Gastrocnemius medialis (tissue), 4 donors: ENCODE measurements around the gene SYNRG. TPM values are rescaled to one million over a fixed set of nuclear protein-coding genes. Genes with fewer than 3 reads are reported as not detected.

Experiments
- ATAC-seq, 2 donors: fragments of 150-250 bp; one replicate each; pipeline ENCODE4 v1.9.1; 2016
- DNase-seq, 2 donors: peaks; one replicate each; pipeline ENCODE4 v3.0.0-alpha.2; 2019
- H3K27ac ChIP-seq, 4 donors: fragments of 200-600 bp; sonication (generic); 1 replicate in 1 of 4; 2 replicates in 3 of 4; pipeline ENCODE4 v1.5.1; 2016 to 2018; ENCODE audit warnings: mild to moderate bottlenecking in 2 of 4, moderate library complexity in 1 of 4
- H3K27me3 ChIP-seq, 3 donors: fragments of 200-600 bp; sonication (generic) in 2 of 3; 1 replicate in 1 of 3; 2 replicates in 2 of 3; pipeline versions ENCODE4 v1.5.1 to v1.6.0; 2016 to 2019; ENCODE audit warnings: mild to moderate bottlenecking in 1 of 3, moderate library complexity in 1 of 3
- H3K36me3 ChIP-seq, 2 donors: fragments of 200-600 bp; sonication (generic) in 1 of 2; one replicate each; pipeline ENCODE4 v1.5.1; 2017 to 2018
- H3K4me1 ChIP-seq, 2 donors: fragments of 200-600 bp; sonication (generic) in 1 of 2; one replicate each; pipeline ENCODE4 v1.5.1; 2016 to 2017; ENCODE audit warnings: mild to moderate bottlenecking in 2 of 2
- H3K4me3 ChIP-seq, 4 donors: fragments of 200-600 bp; sonication (generic) in 3 of 4; 1 replicate in 1 of 4; 2 replicates in 3 of 4; pipeline ENCODE4 v1.5.1; 2016 to 2019; ENCODE audit warnings: mild to moderate bottlenecking in 2 of 4
- H3K9me3 ChIP-seq, 3 donors: fragments of 200-600 bp; sonication (generic) in 2 of 3; 1 replicate in 1 of 3; 2 replicates in 2 of 3; pipeline ENCODE4 v1.5.1; 2016 to 2019
- POLR2A ChIP-seq, 2 donors: fragments of 450-650 bp; IDR thresholded peaks; one replicate each; pipeline ENCODE4 v1.6.1; 2017; ENCODE audit warnings: antibody characterized with exemption in 2 of 2, mild to moderate bottlenecking in 2 of 2, moderate library complexity in 2 of 2
- in situ Hi-C, 4 donors: fragments of 200-750 bp; cut with MboI; loops; one replicate each; pipeline versions ENCODE4 v1.15.0 to v1.8.0; 2017; ENCODE audit warnings: low sequenced_read_pairs in 4 of 4
- intact Hi-C: fragments of 100-400 bp; cut with DNase I; formaldehyde crosslinking; loops from one replicate; pipeline ENCODE4 v1.15.1; 2023; ENCODE audit warnings: low total_unique reads
- total RNA-seq, 4 donors: library from RNA; depleted of rRNA; stranded (reverse); fragments of >200 nt; gene quantifications; one replicate each; pipeline versions ENCODE4 v1.1.0 to v1.2.3, GENCODE V29; 2016
- TF ChIP-seq, protein P1 (sequence below), 5 experiments: fragments of 450-650 bp in 3 of 5; fragments of 200-600 bp in 2 of 5; sonication (generic) in 2 of 5; IDR thresholded peaks in 4 of 5; conservative IDR thresholded peaks in 1 of 5; 1 replicate in 4 of 5; 2 replicates in 1 of 5; pipeline ENCODE4 v1.5.1; 2016 to 2019; ENCODE audit warnings: antibody characterized with exemption in 5 of 5, mild to moderate bottlenecking in 3 of 5, moderate library complexity in 3 of 5

The SYNRG gene
- total RNA-seq, 4 donors from 2014 or later, result 16.0 to 25.0 (median 21.9) TPM

GRCh38 chr17:37500378-37500777, 108.8 kb downstream of the SYNRG start:
- peaks cover 4 to 6% of the 10 kb centered on the region in 2 donors for H3K4me1 ChIP-seq
- intact Hi-C loops, result no loop called here
- H3K27me3 ChIP-seq, result no peaks in the 10 kb centered on the region
- H3K4me3 ChIP-seq, result no peak overlapping the region
- DNase-seq (no peak), ATAC-seq (no peak)
- no peak overlapping the region for H3K27ac ChIP-seq
- in situ Hi-C loops, result no loop called here
- H3K36me3 ChIP-seq, result no peaks in the 10 kb centered on the region
- no peaks in the 10 kb centered on the region for H3K9me3 ChIP-seq
- TF ChIP-seq, protein P1, sequence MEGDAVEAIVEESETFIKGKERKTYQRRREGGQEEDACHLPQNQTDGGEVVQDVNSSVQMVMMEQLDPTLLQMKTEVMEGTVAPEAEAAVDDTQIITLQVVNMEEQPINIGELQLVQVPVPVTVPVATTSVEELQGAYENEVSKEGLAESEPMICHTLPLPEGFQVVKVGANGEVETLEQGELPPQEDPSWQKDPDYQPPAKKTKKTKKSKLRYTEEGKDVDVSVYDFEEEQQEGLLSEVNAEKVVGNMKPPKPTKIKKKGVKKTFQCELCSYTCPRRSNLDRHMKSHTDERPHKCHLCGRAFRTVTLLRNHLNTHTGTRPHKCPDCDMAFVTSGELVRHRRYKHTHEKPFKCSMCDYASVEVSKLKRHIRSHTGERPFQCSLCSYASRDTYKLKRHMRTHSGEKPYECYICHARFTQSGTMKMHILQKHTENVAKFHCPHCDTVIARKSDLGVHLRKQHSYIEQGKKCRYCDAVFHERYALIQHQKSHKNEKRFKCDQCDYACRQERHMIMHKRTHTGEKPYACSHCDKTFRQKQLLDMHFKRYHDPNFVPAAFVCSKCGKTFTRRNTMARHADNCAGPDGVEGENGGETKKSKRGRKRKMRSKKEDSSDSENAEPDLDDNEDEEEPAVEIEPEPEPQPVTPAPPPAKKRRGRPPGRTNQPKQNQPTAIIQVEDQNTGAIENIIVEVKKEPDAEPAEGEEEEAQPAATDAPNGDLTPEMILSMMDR (IDR thresholded peaks at IDR 0.05 in 4 of 5, conservative IDR thresholded peaks at IDR 0.05 in 1 of 5), result no peak
- TF ChIP-seq POLR2A (IDR thresholded peaks at IDR 0.05), result no peak

DNA sequence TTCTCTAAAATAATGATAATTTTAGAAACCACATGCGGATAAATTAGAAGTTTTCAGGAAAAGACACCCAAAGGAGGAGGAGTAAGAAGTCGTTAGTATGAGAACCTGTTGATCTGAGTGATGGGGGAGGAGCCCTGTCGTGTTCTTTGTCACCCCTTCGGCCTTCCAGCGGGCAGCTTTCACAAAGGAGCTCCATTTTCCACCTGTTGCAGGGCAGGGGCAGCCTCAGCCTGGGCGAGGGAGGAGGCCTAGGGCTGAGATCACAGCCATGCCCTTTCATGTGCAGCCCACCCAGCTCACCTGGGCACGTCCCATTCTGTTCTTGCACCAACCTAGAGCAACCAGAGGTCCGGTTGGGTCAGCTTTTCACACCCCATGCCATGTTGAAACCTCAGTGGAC, 114.2 kb downstream of the SYNRG start:
- TF ChIP-seq, protein P1 (IDR thresholded peaks at IDR 0.05 in 4 of 5, conservative IDR thresholded peaks at IDR 0.05 in 1 of 5), result no peak
- TF ChIP-seq POLR2A (IDR thresholded peaks at IDR 0.05), result no peak
- in situ Hi-C loops, result no loop called here
- no peak overlapping the region for H3K4me3 ChIP-seq

DNA sequence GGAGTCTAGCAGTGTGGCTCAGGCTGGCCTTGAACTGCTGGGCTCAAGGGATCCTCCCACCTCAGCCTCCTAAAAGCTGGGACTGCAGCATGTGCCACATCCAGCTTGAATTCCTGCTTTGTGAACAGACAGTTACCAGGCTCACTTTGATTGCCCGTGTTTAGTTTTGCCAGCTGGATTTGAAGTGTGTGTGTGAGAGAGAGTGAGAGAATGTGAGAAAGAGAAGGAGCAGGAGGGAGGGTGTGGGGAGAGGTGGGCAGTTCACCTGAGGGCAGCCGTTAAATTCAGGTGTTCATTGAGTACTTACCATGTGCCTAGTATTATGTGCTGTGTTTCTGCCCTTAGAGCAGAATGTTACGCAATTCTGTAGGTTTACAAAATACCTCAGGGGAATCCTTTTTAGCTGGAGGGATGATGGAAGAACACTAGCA, 114.8 kb downstream of the SYNRG start:
- Histone ChIP-seq H3K36me3 (no peaks in the 10 kb centered on the region), H3K27me3 (no peaks in the 10 kb centered on the region), H3K9me3 (no peaks in the 10 kb centered on the region), H3K27ac (no peak overlapping the region), H3K4me1 (peaks cover 13 to 19% of the 10 kb centered on the region in 2 donors), H3K4me3 (no peak overlapping the region)
- no peak for DNase-seq
- ATAC-seq, result no peak
- TF ChIP-seq, protein P1 (IDR thresholded peaks at IDR 0.05 in 4 of 5, conservative IDR thresholded peaks at IDR 0.05 in 1 of 5), result no peak
- no peak for TF ChIP-seq POLR2A (IDR thresholded peaks at IDR 0.05)
- in situ Hi-C loops (no loop called here), intact Hi-C loops (no loop called here)

More for the DNA sequence above, 114.2 kb downstream of the SYNRG start:
- Histone ChIP-seq H3K9me3 (no peaks in the 10 kb centered on the region), H3K36me3 (no peaks in the 10 kb centered on the region), H3K4me1 (peaks cover 13 to 19% of the 10 kb centered on the region in 2 donors), H3K27ac (no peak overlapping the region), H3K27me3 (no peaks in the 10 kb centered on the region)
- intact Hi-C loops, result no loop called here
- DNase-seq (no peak), ATAC-seq (no peak)

DNA sequence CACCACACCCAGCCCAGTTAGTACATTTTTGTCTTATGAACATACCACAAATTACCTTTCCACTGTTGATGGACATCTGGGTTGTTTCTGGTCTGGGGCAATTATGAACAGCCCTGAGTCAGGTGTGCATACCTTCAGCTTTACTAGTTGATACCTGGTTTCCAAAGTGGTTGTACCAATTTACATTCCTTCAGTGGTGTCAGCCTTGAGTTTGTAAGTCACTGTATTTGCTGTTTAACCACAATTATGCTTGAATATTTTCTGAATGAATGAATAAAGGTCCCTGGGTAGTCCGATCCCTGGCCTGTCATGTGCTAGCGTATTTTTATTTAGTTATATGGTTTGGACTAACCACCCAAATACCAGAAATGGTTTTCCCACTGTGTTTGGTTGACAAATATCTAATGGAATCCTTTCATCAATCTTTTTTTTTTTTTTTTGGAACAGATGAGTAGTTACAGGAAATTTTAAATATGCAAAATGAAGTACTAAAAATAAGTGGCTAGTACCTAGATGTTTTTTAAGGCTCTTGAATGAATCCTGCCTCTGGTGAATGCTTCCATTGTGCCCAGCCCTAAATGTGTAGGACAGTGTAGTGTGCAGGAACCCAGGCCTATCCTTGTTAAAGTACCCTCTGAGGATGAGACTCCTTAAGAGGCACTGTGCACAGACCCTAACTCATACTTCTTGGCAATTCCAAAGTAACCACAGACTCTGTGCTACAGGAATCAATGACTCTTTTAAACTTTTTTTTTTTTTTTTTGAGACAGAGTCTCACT, 115.8 kb downstream of the SYNRG start:
- intact Hi-C loops (no loop called here), in situ Hi-C loops (no loop called here)
- no peak overlapping the region for H3K27ac ChIP-seq
- no peaks in the 10 kb centered on the region for H3K36me3 ChIP-seq
- ATAC-seq, result no peak
- H3K4me1 ChIP-seq, result peaks cover 15 to 22% of the 10 kb centered on the region in 2 donors
- DNase-seq, result no peak
- H3K9me3 ChIP-seq, result no peaks in the 10 kb centered on the region
- TF ChIP-seq, protein P1 (IDR thresholded peaks at IDR 0.05 in 4 of 5, conservative IDR thresholded peaks at IDR 0.05 in 1 of 5), result no peak
- TF ChIP-seq POLR2A (IDR thresholded peaks at IDR 0.05), result no peak
- no peaks in the 10 kb centered on the region for H3K27me3 ChIP-seq
- no peak overlapping the region for H3K4me3 ChIP-seq
